WTC11 (cell line): Measurements from ENCODE around the gene CAST. TPM values are rescaled to one million over a fixed set of nuclear protein-coding genes. Genes with fewer than 3 reads are reported as not detected.

Experiments
- ATAC-seq: fragments of 200-7000 bp; cut with Tn5 transposase; 2 replicates; pipeline ENCODE4 v1.10.0; 2021; ENCODE audit warnings: mild to moderate bottlenecking, moderate library complexity
- CTCF ChIA-PET: fragments of 300-600 bp; sonication (Branson Sonifier 250); formaldehyde crosslinking; loops from one replicate; lab custom pipeline; 2021; ENCODE audit warnings: antibody characterized with exemption; lab: Charles Lee
- POLR2A ChIA-PET: fragments of 350-600 bp; sonication (Branson Sonifier 250); formaldehyde crosslinking; loops from one replicate; lab custom pipeline; 2021; ENCODE audit warnings: antibody characterized with exemption; lab: Charles Lee
- DNase-seq: peaks from one replicate; pipeline ENCODE4 v3.0.0; 2021; ENCODE audit warnings: low spot score
- H3K27ac Mint-ChIP-seq: 2 replicates; pipeline ENCODE4 v1.8.0; 2021; ENCODE audit warnings: mixed read lengths
- H3K27me3 Mint-ChIP-seq: 2 replicates; pipeline ENCODE4 v1.8.0; 2021; ENCODE audit warnings: low read depth, mild to moderate bottlenecking, moderate library complexity, mixed read lengths
- H3K36me3 Mint-ChIP-seq: 2 replicates; pipeline ENCODE4 v1.8.0; 2021; ENCODE audit warnings: mixed read lengths
- H3K4me1 Mint-ChIP-seq: 2 replicates; pipeline ENCODE4 v1.8.0; 2022; ENCODE audit warnings: mixed read lengths
- H3K4me3 Mint-ChIP-seq: 2 replicates; pipeline ENCODE4 v1.8.0; 2021; ENCODE audit warnings: mild to moderate bottlenecking, moderate library complexity, mixed read lengths
- H3K9me3 Mint-ChIP-seq: 2 replicates; pipeline ENCODE4 v1.8.0; 2021; ENCODE audit warnings: mixed read lengths
- ATF2 ChIP-seq: sonication (generic); formaldehyde crosslinking; IDR thresholded peaks from 2 replicates; pipeline ENCODE4 v1.8.1; 2022; ENCODE audit warnings: low read depth, missing genetic modification reagents, borderline replicate concordance
- CREB1 ChIP-seq: sonication (generic); formaldehyde crosslinking; IDR thresholded peaks from 2 replicates; pipeline ENCODE4 v1.8.0; 2023; ENCODE audit warnings: mild to moderate bottlenecking, missing genetic modification reagents
- E2F1 ChIP-seq: sonication (generic); formaldehyde crosslinking; IDR thresholded peaks from 2 replicates; pipeline ENCODE4 v1.8.0; 2022; ENCODE audit warnings: mild to moderate bottlenecking, missing genetic modification reagents
- ELF4 ChIP-seq: sonication (generic); formaldehyde crosslinking; IDR thresholded peaks from 2 replicates; pipeline ENCODE4 v1.8.1; 2022; ENCODE audit warnings: low read depth, mild to moderate bottlenecking, moderate library complexity, missing genetic modification reagents
- HMGXB4 ChIP-seq: sonication (generic); formaldehyde crosslinking; IDR thresholded peaks from 2 replicates; pipeline ENCODE4 v1.8.1; 2023; ENCODE audit warnings: mild to moderate bottlenecking, moderate library complexity, missing genetic modification reagents
- IRF2 ChIP-seq: sonication (generic); formaldehyde crosslinking; IDR thresholded peaks from 2 replicates; pipeline ENCODE4 v1.8.0; 2022; ENCODE audit warnings: low read depth, missing genetic modification reagents, borderline replicate concordance
- JAZF1 ChIP-seq: fragments of 250-450 bp; sonication (Bioruptor Pico); IDR thresholded peaks from 2 replicates; pipeline ENCODE4 v1.9.0; 2021; ENCODE audit warnings: moderate library complexity, mild to moderate bottlenecking, inconsistent platforms
- MXD4 ChIP-seq: fragments of 250-450 bp; sonication (Bioruptor Pico); IDR thresholded peaks from 2 replicates; pipeline ENCODE4 v1.8.0; 2021; ENCODE audit warnings: mild to moderate bottlenecking, moderate library complexity, borderline replicate concordance
- SP1 ChIP-seq: sonication (generic); formaldehyde crosslinking; conservative IDR thresholded peaks from 2 replicates; pipeline ENCODE4 v1.8.1; 2022; ENCODE audit warnings: missing genetic modification reagents
- TEAD1 ChIP-seq: sonication (generic); formaldehyde crosslinking; IDR thresholded peaks from 2 replicates; pipeline ENCODE4 v1.8.0; 2022; ENCODE audit warnings: mild to moderate bottlenecking, missing genetic modification reagents
- TEAD4 ChIP-seq: sonication (generic); formaldehyde crosslinking; IDR thresholded peaks from 2 replicates; pipeline ENCODE4 v1.8.0; 2022; ENCODE audit warnings: mild to moderate bottlenecking, missing genetic modification reagents
- USF1 ChIP-seq: sonication (generic); formaldehyde crosslinking; IDR thresholded peaks from 2 replicates; pipeline ENCODE4 v1.8.0; 2022; ENCODE audit warnings: mild to moderate bottlenecking, missing genetic modification reagents
- ZMAT4 ChIP-seq: fragments of 250-450 bp; sonication (Bioruptor Pico); IDR thresholded peaks from 2 replicates; pipeline ENCODE4 v1.9.0; 2021; ENCODE audit warnings: mild to moderate bottlenecking
- ZNF121 ChIP-seq: sonication (generic); formaldehyde crosslinking; IDR thresholded peaks from 2 replicates; pipeline ENCODE4 v1.8.0; 2023; ENCODE audit warnings: missing genetic modification reagents
- ZNF317 ChIP-seq: sonication (generic); formaldehyde crosslinking; IDR thresholded peaks from 2 replicates; pipeline ENCODE4 v1.8.1; 2023; ENCODE audit warnings: low read depth, mild to moderate bottlenecking, moderate library complexity, missing genetic modification reagents, borderline replicate concordance
- ZNF671 ChIP-seq: fragments of 250-450 bp; sonication (Bioruptor Pico); IDR thresholded peaks from 2 replicates; pipeline ENCODE4 v1.8.0; 2021; ENCODE audit warnings: mild to moderate bottlenecking
- total RNA-seq: library from RNA; stranded (reverse); gene quantifications from 3 replicates; pipeline ENCODE4 v1.2.3, GENCODE V29; 2021
- TF ChIP-seq, protein P1 (sequence below): sonication (generic); formaldehyde crosslinking; IDR thresholded peaks from 2 replicates; pipeline ENCODE4 v1.8.0; 2023; ENCODE audit warnings: mild to moderate bottlenecking, missing genetic modification reagents
- TF ChIP-seq, protein P2 (sequence below): sonication (generic); formaldehyde crosslinking; IDR thresholded peaks from 2 replicates; pipeline ENCODE4 v1.8.1; 2023; ENCODE audit warnings: mild to moderate bottlenecking, missing genetic modification reagents, moderate library complexity

Gene CAST
- total RNA-seq, 1 experiment from 2014 or later, result 40.0 TPM

- TF ChIP-seq ATF2 (CRISPR knock-in tag), result no peak
Measured at GRCh38 chr5:96720408-96720807, 58.2 kb downstream of the CAST start (continued).

GRCh38 chr5:96721351-96721977 is 59.3 kb downstream of the CAST start:
- ChIA-PET POLR2A (no interaction called here), CTCF (interaction anchor here (1.4 kb wide), 1 partner anchor 31 kb away, joined by 5 read pairs; no protein-coding TSS in a partner anchor)
- Mint-ChIP-seq H3K4me3 (no peak overlapping the region), H3K4me1 (peaks cover 9% of the 10 kb centered on the region), H3K9me3 (no peaks in the 10 kb centered on the region), H3K36me3 (no peaks in the 10 kb centered on the region), H3K27me3 (peaks cover 12% of the 10 kb centered on the region), H3K27ac (no peak overlapping the region)
- no peak for ATAC-seq
- TF ChIP-seq TEAD4 (CRISPR knock-in tag), result no peak
- DNase-seq, result no peak

DNA sequence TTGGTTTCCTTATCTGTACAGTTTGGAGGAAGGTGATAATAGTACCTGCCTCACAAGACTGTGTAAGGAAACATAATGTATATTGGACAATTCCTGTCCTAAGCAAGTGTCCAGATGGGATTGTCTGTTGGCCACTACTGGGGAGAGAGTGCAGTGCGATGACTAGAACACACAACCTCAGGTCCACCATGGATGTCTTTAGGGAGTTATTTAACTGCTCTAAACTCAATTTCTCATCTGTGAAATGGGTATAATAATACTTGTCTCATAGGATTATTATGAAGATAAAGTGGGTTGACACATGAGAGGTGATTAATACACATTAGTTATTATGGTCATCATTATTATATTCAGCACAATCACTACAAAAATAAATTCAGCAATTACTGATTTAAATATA is 63.1 kb downstream of the CAST start:
- H3K4me3 Mint-ChIP-seq, result no peak overlapping the region
- H3K4me1 Mint-ChIP-seq, result no peaks in the 10 kb centered on the region
- H3K36me3 Mint-ChIP-seq, result no peaks in the 10 kb centered on the region
- CTCF ChIA-PET, result interaction anchor here (1.0 kb wide), 1 partner anchor 111 kb away, joined by 4 read pairs; no protein-coding TSS in a partner anchor
- H3K27ac Mint-ChIP-seq, result no peak overlapping the region
- no peaks in the 10 kb centered on the region for H3K27me3 Mint-ChIP-seq
- no peak for ATAC-seq
- DNase-seq, result no peak
- no peak for TF ChIP-seq TEAD1 (CRISPR knock-in tag)
- TF ChIP-seq CREB1 (CRISPR knock-in tag), result no peak
- no peak for TF ChIP-seq USF1 (CRISPR knock-in tag)
- TF ChIP-seq HMGXB4 (CRISPR knock-in tag), result no peak
- POLR2A ChIA-PET, result no interaction called here
- H3K9me3 Mint-ChIP-seq, result no peaks in the 10 kb centered on the region

GRCh38 chr5:96726802-96727201 is 64.6 kb downstream of the CAST start:
- no peak for DNase-seq
- no peak for TF ChIP-seq ZNF317
- TF ChIP-seq, protein P1, sequence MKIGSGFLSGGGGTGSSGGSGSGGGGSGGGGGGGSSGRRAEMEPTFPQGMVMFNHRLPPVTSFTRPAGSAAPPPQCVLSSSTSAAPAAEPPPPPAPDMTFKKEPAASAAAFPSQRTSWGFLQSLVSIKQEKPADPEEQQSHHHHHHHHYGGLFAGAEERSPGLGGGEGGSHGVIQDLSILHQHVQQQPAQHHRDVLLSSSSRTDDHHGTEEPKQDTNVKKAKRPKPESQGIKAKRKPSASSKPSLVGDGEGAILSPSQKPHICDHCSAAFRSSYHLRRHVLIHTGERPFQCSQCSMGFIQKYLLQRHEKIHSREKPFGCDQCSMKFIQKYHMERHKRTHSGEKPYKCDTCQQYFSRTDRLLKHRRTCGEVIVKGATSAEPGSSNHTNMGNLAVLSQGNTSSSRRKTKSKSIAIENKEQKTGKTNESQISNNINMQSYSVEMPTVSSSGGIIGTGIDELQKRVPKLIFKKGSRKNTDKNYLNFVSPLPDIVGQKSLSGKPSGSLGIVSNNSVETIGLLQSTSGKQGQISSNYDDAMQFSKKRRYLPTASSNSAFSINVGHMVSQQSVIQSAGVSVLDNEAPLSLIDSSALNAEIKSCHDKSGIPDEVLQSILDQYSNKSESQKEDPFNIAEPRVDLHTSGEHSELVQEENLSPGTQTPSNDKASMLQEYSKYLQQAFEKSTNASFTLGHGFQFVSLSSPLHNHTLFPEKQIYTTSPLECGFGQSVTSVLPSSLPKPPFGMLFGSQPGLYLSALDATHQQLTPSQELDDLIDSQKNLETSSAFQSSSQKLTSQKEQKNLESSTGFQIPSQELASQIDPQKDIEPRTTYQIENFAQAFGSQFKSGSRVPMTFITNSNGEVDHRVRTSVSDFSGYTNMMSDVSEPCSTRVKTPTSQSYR (CRISPR knock-in tag), result no peak
- ChIA-PET POLR2A (no interaction called here), CTCF (no interaction called here)
- Mint-ChIP-seq H3K36me3 (peaks cover 5% of the 10 kb centered on the region), H3K27me3 (no peaks in the 10 kb centered on the region), H3K4me3 (no peak overlapping the region), H3K27ac (no peak overlapping the region), H3K9me3 (no peaks in the 10 kb centered on the region), H3K4me1 (no peaks in the 10 kb centered on the region)
- no peak for ATAC-seq

DNA sequence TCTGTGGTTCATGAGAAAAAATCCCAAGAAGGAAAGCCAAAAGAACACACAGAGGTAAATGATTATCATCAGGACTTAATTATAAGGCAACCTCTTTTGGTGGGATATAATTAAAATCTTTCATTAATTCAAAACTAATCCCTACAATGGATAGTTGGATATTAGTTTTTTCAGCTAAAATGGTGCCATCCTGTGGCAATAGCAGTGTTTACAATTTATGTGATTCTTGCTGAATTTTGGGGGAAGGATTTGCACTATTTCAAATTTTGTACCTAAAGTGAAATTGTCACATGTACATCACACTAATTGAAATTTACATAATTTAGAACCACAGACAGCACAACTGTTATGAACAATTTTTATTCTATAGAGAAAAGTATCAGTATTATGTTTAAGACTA is 67.0 kb downstream of the CAST start:
- no peak for DNase-seq
- no peak for TF ChIP-seq ZNF121 (CRISPR knock-in tag)
- no peak for TF ChIP-seq MXD4 (CRISPR knock-in tag)
- TF ChIP-seq TEAD1 (CRISPR knock-in tag), result no peak
- no peak for TF ChIP-seq ZMAT4 (CRISPR knock-in tag)
- TF ChIP-seq, protein P2, sequence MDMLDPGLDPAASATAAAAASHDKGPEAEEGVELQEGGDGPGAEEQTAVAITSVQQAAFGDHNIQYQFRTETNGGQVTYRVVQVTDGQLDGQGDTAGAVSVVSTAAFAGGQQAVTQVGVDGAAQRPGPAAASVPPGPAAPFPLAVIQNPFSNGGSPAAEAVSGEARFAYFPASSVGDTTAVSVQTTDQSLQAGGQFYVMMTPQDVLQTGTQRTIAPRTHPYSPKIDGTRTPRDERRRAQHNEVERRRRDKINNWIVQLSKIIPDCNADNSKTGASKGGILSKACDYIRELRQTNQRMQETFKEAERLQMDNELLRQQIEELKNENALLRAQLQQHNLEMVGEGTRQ (CRISPR knock-in tag), result no peak
- TF ChIP-seq ELF4, result no peak
- TF ChIP-seq SP1 (CRISPR knock-in tag), result no peak
- no peak for TF ChIP-seq ZNF671 (CRISPR knock-in tag)
- TF ChIP-seq E2F1 (CRISPR knock-in tag), result no peak
- TF ChIP-seq JAZF1 (CRISPR knock-in tag), result no peak
- TF ChIP-seq IRF2 (CRISPR knock-in tag), result no peak

More for the DNA sequence above, 67.0 kb downstream of the CAST start:
- H3K27ac Mint-ChIP-seq, result no peak overlapping the region
- CTCF ChIA-PET, result interaction anchor here (0.8 to 1.5 kb wide), 2 partner anchors 9 to 115 kb away, joined by 3 to 12 read pairs; no protein-coding TSS in a partner anchor
- ATAC-seq, result no peak
- peaks cover 5% of the 10 kb centered on the region for H3K36me3 Mint-ChIP-seq
- no peaks in the 10 kb centered on the region for H3K27me3 Mint-ChIP-seq
- H3K4me3 Mint-ChIP-seq, result no peak overlapping the region
- H3K4me1 Mint-ChIP-seq, result peaks cover 10% of the 10 kb centered on the region
- POLR2A ChIA-PET, result no interaction called here
- H3K9me3 Mint-ChIP-seq, result no peaks in the 10 kb centered on the region
